ENCODE data around the gene KCNK7.

DNA sequence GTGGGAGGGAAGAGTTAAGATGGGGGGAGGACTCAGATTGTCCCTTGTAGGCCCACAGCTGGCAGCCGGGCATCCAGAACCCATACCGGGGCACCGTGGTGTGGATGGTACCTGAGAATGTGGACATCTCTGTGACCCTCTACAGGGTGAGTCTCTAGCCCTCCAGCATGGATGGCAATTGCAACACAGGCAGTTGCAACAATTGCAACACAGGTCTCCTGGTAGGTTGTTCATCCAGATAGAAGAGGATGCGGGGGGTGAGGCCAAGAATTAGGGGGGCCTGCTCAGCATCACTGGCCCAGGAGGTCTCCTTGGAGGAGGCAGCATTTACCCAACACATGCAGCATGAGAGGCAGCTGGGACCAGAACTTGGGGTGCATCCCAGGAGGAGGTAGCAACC is 16.3 kb downstream of the KCNK7 start:
- TF ChIP-seq, protein P1, sequence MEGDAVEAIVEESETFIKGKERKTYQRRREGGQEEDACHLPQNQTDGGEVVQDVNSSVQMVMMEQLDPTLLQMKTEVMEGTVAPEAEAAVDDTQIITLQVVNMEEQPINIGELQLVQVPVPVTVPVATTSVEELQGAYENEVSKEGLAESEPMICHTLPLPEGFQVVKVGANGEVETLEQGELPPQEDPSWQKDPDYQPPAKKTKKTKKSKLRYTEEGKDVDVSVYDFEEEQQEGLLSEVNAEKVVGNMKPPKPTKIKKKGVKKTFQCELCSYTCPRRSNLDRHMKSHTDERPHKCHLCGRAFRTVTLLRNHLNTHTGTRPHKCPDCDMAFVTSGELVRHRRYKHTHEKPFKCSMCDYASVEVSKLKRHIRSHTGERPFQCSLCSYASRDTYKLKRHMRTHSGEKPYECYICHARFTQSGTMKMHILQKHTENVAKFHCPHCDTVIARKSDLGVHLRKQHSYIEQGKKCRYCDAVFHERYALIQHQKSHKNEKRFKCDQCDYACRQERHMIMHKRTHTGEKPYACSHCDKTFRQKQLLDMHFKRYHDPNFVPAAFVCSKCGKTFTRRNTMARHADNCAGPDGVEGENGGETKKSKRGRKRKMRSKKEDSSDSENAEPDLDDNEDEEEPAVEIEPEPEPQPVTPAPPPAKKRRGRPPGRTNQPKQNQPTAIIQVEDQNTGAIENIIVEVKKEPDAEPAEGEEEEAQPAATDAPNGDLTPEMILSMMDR (IDR thresholded peaks at IDR 0.05): no peak
- TF ChIP-seq POLR2A (IDR thresholded peaks at IDR 0.05): no peak

All from body of pancreas (tissue), 4 donors.